ENCODE results near the gene CFI.

Gene CFI

GRCh38 chr4:109733728-109734127 is 68.1 kb downstream of the CFI start:
- DNase-seq (ENCODE audit: low read depth in 2 of 2, low spot score in 1 of 2): no peak

GRCh38 chr4:109730619-109731545 is 70.9 kb downstream of the CFI start:
- no peak for DNase-seq (ENCODE audit: low read depth in 2 of 2, low spot score in 1 of 2)

GRCh38 chr4:109729718-109730618 is 71.8 kb downstream of the CFI start, which contains the start of gene PLA2G12A:
TSS of gene PLA2G12A (minus strand) at chr4:109730070. CDS start at chr4:109729809, 261 bp downstream.
- DNase-seq (ENCODE audit: low read depth in 2 of 2, low spot score in 1 of 2): peak; percentile 47 to 57

- DNase-seq (ENCODE audit: low read depth in 2 of 2, low spot score in 1 of 2): peak in 1 of 2 donors; percentile 1
Measured at GRCh38 chr4:109729117-109729717, 72.6 kb downstream of the CFI start.

GRCh38 chr4:109728385-109728784 is 73.4 kb downstream of the CFI start:
- no peak for DNase-seq (ENCODE audit: low read depth in 2 of 2, low spot score in 1 of 2)

GRCh38 chr4:109723110-109723509 is 78.7 kb downstream of the CFI start:
- DNase-seq (ENCODE audit: low read depth in 2 of 2, low spot score in 1 of 2): no peak

- DNase-seq (ENCODE audit: low read depth in 2 of 2, low spot score in 1 of 2): no peak
Measured at GRCh38 chr4:109722357-109722756, 79.4 kb downstream of the CFI start.

GRCh38 chr4:109721033-109721432 is 80.8 kb downstream of the CFI start:
- DNase-seq (ENCODE audit: low read depth in 2 of 2, low spot score in 1 of 2): no peak

- no peak for DNase-seq (ENCODE audit: low read depth in 2 of 2, low spot score in 1 of 2)
Measured at GRCh38 chr4:109719604-109720003, 82.2 kb downstream of the CFI start.

GRCh38 chr4:109718759-109719158 is 83.0 kb downstream of the CFI start:
- no peak for DNase-seq (ENCODE audit: low read depth in 2 of 2, low spot score in 1 of 2)

- DNase-seq (ENCODE audit: low read depth in 2 of 2, low spot score in 1 of 2): no peak
Measured at GRCh38 chr4:109713500-109713899, 88.3 kb downstream of the CFI start.

GRCh38 chr4:109708990-109709389 is 92.8 kb downstream of the CFI start:
- DNase-seq (ENCODE audit: low read depth in 2 of 2, low spot score in 1 of 2): no peak

- no peak for DNase-seq (ENCODE audit: low read depth in 2 of 2, low spot score in 1 of 2)
Measured at GRCh38 chr4:109708435-109708834, 93.4 kb downstream of the CFI start.

GRCh38 chr4:109703664-109704361 is 98.0 kb downstream of the CFI start:
- DNase-seq (ENCODE audit: low read depth in 2 of 2, low spot score in 1 of 2): no peak

GRCh38 chr4:109702950-109703663 is 98.7 kb downstream of the CFI start, which contains the start of gene CASP6:
TSS of gene CASP6 (minus strand) at chr4:109703445. CDS start at chr4:109703395, 50 bp downstream.
- peak; percentile 30 to 47 for DNase-seq (ENCODE audit: low read depth in 2 of 2, low spot score in 1 of 2)

- DNase-seq (ENCODE audit: low read depth in 2 of 2, low spot score in 1 of 2): no peak
Measured at GRCh38 chr4:109701566-109702410, 100.0 kb downstream of the CFI start.

GRCh38 chr4:109699553-109700225 is 102.1 kb downstream of the CFI start:
- DNase-seq (ENCODE audit: low read depth in 2 of 2, low spot score in 1 of 2): no peak

GRCh38 chr4:109698656-109699055 is 103.1 kb downstream of the CFI start:
- DNase-seq (ENCODE audit: low read depth in 2 of 2, low spot score in 1 of 2): no peak
